HG03432 (cell line): ENCODE data around the gene GOLGA6A.
"Not testable (repeated sequence)": the region's sequence is repeated elsewhere in the genome, so short reads cannot be mapped to it uniquely, and the experiment has no call there.

Source experiments
- ATAC-seq: cut with Tn5 transposase; IDR thresholded peaks from one replicate; pipeline ENCODE4 v1.9.1; 2021; ENCODE audit warnings: mild to moderate bottlenecking, moderate library complexity; ENCODE audit not compliant: unreplicated experiment

GOLGA6A gene

DNA sequence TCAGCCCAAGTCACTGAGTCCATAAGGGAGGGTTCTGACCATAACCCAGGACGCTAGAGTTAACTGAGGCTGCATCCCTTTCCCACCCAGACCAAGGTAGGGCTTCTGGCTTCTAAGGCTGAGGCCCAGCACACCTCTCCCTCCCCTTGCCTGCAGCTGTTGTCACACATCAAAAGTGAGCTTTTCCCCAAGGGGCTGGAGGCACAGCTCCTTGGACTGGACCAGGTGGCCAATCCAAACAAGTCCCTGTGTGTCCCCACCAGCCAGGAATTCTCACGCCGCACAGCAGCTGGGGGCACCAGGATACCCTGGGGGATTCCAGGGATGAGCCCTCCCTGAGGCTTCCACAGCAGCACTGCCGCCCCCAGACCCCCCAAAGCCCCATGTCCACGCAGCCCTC, 25.8 kb upstream of the GOLGA6A start:
- ATAC-seq = no peak

GRCh38 chr15:74099963-74100733, 17.8 kb upstream of the GOLGA6A start:
- peak; percentile 93 for ATAC-seq

DNA sequence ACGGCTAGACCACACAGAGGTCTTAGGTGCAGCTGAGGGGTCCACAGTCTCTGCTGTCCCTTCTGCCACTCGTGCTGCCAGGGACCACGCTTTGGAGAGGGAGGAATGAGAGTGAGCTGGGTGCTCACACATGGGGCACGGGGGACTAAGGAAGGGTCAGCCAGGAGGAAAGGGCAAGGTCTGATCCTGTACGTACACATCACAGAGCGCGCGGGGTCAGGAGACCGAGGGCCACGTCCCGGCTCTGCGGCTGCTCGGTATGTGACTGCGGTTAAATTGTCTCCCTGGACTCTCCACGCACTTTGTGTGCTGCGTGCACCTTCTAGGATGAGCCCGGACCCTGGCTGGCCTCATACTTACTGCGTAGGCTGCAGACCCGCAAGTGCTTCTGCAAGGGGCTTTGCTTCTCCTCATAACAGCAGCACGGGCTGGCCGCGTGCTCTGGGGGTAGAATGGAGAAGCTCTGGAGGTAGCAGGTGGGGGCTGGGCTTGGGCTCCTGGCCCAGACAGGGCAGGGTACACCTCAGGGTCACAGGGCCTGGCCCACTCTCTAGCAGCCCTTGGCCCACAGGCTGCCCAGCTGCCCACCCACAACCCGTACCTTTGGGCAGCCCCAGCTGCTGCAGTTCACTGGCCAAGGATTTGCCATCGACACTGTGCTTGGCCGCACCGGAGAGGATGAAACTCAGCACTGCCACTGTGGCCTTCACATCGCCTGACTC, 14.6 kb upstream of the GOLGA6A start:
- not testable (repeated sequence) for ATAC-seq

- ATAC-seq = not testable (repeated sequence)
These were observed 13.3 kb upstream of the GOLGA6A start for GRCh38 chr15:74095610-74096009.

DNA sequence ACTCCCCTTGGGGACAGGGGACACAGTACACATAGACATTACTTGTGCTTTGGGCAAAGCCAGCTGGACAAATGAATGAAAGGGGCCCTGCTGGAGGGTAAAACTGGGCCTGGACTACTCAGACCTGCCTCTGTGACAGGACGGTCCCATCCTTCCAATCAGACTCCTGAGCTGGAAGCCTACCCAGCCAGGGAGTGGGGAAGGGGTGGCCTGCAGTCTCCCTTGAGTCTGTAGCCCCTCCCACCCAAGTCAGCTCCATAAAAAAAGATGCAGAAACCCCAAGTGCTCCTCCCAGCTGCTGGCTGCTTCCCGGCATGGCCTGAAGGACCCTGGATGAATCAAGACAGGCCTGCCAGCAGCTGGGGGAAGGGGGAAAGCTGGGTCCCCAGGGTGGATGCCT, 12.2 kb upstream of the GOLGA6A start:
- not testable (repeated sequence) for ATAC-seq

GRCh38 chr15:74075781-74076180, 6.6 kb downstream of the GOLGA6A start:
- not testable (repeated sequence) for ATAC-seq

- not testable (repeated sequence) for ATAC-seq
These were observed 9.6 kb downstream of the GOLGA6A start for GRCh38 chr15:74072614-74073337.

DNA sequence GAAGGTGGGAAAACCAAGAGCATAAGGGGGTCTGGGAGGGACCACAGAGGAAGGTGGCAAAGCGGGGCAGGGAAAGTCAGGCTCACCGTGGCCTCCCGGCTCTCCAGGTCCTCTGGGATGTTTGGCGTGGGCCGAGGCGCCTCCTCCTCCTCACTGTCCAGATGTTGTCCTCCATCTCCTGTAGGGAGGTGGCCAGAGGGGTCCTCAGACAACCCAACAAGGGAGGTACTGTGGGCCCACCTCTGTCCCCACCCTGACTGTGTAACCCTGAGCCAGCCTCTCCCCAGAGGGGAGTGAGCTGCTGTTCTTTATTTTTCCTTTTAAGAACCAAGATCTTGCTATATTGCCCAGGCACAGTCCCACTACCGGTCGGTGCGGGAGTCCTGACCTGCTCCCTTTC, 10.2 kb downstream of the GOLGA6A start:
- not testable (repeated sequence) for ATAC-seq

DNA sequence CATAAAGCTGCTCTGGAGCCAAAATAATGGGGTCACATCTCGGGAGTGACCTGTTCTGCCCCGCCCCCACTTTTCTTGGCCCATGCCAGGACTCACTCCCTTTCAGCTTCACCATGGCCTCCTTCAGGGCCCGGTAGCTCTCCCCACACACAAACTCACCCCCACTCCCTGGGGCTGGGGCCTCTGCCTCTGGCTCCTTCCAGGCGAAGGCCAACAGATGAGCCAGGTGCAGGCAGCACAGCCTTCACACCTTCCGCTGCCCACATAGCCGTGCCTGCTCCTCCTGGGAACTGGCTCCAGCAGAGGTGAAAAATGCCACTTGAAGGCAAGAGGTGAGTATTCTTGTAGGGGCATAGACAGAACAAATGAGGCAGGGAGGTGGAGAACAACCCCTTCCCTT, 10.7 kb downstream of the GOLGA6A start:
- ATAC-seq = not testable (repeated sequence)

DNA sequence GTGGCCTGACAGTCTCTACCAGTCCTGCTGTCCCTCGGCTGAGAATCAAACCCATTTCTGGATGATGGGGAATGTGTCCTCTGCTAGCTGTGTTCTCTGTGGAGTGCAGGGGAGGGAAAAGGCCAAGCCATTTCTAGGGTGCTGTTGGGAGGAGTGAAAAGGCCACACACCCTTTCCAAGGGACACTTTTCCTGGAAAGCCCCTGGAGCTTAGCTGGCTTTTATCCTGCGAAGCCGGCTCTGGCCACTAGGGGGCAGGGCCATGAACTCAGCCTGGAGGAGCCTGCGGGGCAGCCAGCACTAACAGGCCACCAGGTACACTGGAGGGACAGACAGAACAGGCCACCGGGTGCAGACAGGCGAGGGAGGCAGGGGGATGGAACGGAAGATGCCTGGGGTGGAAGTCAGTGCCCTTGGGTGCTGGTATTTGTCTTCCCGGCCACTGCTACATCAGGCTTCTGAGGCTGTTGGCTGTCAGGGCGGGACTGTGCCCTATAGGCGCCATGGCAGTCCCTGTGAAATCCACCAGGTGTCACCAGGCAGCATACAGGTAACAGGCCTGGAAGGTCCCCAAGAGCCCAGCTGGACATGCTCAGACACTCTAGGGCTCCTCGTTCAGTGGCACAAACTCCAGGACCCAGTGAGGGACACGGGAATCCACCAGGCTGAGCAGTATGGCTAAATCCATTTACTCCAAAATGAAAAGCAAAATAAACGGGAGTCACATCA, 16.5 kb downstream of the GOLGA6A start:
- not testable (repeated sequence) for ATAC-seq

- not testable (repeated sequence) for ATAC-seq
These were observed 17.5 kb downstream of the GOLGA6A start for GRCh38 chr15:74064822-74065221.

DNA sequence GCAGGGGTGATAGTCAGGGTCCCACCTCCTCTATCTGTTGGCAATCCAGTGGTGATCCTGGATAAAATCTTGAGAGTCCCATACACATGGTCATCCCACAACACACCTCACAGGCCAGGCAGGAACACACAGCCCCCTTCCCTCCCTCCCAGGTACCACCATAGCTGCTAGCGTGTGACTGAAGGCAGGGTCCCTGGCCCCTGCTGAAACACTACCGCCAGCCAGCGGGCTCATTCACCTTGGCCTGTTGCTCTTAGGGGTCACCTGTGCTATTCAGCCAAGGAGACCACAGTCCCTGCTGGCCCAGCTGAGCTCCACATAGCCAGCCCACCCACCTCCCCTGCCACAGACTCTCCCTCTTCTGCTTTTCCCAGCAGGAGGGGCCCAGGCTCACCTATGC, 18.2 kb downstream of the GOLGA6A start:
- not testable (repeated sequence) for ATAC-seq

DNA sequence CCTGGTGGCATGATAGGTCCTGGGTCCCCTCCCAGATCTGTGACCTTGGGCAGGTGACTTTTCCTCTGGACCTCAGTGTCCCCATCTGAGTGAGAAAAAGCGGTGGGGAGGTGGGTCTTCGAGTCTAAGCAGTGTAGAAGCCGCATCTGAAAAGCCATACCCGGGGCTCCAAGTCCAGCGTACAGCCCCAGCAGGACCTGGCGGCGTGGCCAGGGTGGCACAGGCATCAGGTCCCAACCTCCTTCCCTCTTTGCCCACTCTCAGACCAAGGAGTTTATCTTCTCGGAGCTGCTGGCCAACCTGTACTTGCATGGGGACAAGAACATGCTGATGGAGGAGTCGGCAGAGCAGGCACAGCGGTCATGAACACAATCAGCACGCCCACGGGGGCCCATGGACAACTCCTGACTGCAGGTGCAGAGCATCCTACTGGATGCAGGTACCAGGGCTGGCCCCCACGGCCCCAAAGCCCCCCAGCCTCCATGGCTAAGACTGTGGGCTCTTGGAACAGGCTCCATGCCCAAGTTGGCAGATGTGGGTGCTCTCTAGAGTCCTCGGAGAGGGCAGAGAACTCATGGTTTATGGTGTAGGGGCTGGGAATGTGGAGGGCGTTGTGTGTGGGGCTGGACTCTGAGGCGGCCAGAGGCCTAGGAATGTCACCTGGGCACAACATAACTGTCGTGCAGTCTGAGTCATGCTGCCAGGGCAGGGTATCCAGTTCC, 18.8 kb downstream of the GOLGA6A start:
- ATAC-seq = not testable (repeated sequence)

GRCh38 chr15:74062671-74063070, 19.7 kb downstream of the GOLGA6A start:
- no peak for ATAC-seq

DNA sequence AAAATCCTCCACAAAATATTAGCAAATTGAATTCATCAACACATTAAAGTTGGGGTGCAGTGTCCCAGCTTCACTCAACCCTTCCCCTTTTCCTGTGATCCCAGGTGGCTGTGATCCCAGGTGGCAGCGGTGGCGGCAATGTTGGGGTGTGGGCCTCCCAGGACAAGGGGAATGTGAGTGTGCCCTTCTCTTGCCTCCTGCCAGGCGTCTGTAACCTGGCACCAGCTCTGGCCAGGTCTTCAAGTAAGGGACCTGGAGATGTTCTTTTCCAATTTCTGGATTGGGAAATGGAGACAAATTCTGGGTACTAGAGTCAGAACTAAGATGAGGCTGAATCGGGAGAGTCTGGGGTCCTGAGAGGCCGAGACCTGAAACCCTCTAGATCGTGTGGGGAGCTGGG, 20.1 kb downstream of the GOLGA6A start:
- ATAC-seq = no peak

DNA sequence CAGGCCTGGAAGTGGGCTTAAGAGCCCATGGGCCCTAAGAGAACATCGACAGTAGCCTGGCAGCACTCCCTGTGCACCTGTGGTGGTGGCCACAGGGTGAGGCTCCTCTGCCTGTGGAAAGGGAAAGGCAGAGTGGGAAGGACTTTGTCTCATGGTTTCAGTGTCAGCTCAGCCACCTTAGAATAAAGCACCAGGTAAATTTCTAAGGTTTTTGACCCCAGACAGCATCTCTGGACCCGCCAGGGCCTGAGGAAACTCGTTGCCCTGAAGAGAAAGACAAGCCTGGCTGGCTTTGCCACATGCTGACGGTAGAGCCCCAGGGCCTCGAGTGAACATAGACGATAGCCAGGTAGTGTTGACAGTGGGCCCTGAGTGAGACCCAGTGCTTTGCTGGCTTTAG, 22.1 kb downstream of the GOLGA6A start:
- ATAC-seq = no peak

DNA sequence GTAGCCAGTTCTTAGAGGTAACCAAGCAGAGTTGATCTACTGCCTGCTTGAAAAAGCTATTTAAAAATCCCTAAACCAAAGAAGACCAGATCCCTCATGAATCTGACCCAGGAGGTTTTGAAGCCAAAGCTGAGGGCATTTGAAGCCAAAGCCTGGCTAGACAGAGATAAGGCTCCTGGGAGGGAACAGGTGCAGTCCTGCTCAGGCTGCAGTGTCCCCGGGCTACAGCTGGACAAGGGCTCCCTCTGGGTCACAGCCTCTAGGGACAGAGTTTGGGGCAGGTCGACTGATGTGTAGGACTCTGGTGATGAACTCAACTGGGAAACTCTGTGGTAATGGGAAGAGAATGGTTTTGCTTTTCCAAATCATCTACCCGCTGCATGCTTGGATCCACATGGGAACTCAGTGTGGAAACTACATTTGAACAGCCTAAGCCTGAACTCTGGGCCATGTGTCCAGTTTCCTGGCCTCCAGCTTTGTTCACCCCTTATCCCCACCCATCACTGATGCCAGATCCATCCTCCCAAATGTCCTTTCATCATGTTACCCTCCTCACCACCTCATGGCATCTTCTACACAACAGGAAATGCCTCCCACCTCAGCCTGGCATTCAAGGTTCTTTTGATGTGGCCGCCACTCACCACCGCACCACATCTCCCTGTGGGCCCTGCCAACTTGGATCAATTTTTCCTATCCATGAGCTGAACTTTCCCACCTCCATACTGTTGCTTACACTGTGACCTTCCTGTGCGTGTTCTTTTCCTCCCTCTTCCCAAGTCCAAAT, 23.1 kb downstream of the GOLGA6A start:
- not testable (repeated sequence) for ATAC-seq

DNA sequence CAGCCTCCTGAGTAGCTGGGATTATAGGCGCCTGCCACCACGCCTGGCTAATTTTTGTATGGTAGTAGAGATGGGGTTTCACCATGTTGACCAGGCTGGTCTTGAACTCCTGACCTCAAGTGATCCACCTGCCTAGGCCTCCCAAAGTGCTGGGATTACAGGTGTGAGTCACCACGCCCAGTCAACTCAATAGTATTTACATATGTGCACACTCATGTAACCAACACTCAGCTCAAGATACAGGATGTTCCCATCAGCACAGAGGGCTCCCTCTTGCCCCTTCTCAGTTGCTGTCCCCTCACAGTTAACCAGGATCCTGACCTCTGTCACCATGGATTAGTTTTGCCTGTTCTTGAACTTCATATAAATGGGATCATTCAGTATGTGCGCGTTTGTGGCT, 26.0 kb downstream of the GOLGA6A start:
- ATAC-seq = not testable (repeated sequence)

DNA sequence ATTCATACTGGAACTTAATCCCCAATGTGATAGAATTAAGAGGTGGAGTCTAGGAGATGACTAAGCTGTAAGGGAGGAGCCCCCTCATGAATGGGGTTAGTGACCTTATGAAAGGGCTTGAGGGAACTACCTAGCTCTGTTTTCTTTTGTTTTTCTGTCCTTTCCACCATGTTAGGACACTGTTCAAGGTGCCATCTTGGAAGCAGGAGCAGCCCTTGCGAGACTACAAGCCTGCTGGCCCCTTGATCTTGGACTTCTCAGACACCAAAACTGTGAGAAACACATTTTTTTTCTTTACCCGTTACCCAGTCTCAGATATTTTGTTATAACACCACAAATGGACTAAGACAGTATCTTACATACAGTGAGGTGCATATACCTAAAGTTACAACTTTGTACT, 26.5 kb downstream of the GOLGA6A start:
- no peak for ATAC-seq
